GM13976 (cell line): Measurements from ENCODE around the gene DICER1.
"Not testable (repeated sequence)": the region's sequence is repeated elsewhere in the genome, so short reads cannot be mapped to it uniquely, and the experiment has no call there.

Source experiments
- DNase-seq: peaks from one replicate; pipeline ENCODE4 v3.0.0; 2012; ENCODE audit warnings: low spot score
- in situ Hi-C: fragments of 300-500 bp; cut with MboI; formaldehyde crosslinking; loops from one replicate; pipeline ENCODE4 v1.12.0; 2022; ENCODE audit warnings: low sequenced_read_pairs, mixed read lengths, inconsistent platforms; ENCODE audit not compliant: unreplicated experiment
- TF ChIP-seq, protein P1 (sequence below): IDR thresholded peaks from 2 replicates; pipeline ENCODE4 v1.5.1; 2012; ENCODE audit warnings: borderline replicate concordance, mild to moderate bottlenecking; ENCODE audit not compliant: insufficient read depth; ENCODE audit errors: extremely low read depth, missing control alignments, control extremely low read depth

Gene DICER1

DNA sequence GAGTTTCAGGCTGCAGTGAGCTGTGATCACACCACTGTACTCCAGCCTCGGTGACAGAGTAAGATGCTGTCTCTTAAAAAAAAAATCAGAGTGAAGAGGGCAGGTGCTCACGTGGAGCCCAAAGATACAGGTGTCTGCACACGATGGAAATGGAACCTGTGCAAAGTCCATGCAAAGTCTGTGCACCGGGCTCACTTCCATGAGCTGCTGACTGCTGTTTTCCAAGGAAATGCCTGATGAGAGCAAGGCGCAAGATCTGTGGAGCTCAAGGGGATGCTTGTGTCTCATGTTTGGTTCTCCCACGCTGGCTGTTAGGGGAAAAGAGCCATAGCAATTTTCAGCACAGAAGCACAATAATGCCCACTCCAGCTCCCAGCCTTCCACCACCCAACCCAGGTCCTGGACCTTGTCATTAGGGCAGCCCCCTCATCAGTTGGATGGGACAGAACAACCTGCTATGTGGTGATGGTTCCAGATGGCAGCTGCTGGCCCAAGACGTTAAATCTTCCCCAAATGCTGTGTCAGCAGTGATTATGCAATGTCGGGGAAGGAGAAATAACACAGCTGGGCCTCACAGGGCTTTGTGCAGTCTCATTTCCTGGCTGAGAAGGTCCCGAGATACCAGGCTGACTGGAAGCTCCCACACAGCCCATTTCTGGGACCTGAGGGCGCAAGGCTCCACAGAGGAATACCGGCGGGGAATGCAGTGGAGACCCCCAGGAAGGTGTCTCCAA lies 27.9 kb upstream of the DICER1 start:
- no peak for DNase-seq
- TF ChIP-seq, protein P1, sequence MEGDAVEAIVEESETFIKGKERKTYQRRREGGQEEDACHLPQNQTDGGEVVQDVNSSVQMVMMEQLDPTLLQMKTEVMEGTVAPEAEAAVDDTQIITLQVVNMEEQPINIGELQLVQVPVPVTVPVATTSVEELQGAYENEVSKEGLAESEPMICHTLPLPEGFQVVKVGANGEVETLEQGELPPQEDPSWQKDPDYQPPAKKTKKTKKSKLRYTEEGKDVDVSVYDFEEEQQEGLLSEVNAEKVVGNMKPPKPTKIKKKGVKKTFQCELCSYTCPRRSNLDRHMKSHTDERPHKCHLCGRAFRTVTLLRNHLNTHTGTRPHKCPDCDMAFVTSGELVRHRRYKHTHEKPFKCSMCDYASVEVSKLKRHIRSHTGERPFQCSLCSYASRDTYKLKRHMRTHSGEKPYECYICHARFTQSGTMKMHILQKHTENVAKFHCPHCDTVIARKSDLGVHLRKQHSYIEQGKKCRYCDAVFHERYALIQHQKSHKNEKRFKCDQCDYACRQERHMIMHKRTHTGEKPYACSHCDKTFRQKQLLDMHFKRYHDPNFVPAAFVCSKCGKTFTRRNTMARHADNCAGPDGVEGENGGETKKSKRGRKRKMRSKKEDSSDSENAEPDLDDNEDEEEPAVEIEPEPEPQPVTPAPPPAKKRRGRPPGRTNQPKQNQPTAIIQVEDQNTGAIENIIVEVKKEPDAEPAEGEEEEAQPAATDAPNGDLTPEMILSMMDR = no peak
- in situ Hi-C loops = loop anchor here (25.0 kb wide), 1 partner anchor 498 kb away; no protein-coding TSS in a partner anchor

DNA sequence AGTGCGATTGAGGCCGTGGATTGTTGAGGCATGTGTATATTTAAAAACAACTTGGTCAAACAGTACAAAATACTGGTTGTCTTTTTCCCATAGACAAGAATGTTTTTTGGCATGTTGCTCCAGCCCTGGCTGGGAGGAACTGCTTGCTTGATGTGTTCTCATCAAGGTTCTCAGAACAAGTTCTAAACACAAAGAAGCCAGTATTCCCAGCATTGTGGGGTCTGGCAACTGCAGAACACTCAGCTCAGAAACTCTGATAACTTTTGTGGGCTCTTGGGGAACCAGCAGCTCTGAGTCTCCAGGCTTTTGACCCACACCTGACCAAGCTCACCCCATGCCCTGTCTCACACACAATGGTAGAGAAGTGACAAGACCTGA lies 27.1 kb upstream of the DICER1 start:
- in situ Hi-C loops = loop anchor here (25.0 kb wide), 1 partner anchor 497 kb away; no protein-coding TSS in a partner anchor
- TF ChIP-seq, protein P1 = no peak
- no peak for DNase-seq

DNA sequence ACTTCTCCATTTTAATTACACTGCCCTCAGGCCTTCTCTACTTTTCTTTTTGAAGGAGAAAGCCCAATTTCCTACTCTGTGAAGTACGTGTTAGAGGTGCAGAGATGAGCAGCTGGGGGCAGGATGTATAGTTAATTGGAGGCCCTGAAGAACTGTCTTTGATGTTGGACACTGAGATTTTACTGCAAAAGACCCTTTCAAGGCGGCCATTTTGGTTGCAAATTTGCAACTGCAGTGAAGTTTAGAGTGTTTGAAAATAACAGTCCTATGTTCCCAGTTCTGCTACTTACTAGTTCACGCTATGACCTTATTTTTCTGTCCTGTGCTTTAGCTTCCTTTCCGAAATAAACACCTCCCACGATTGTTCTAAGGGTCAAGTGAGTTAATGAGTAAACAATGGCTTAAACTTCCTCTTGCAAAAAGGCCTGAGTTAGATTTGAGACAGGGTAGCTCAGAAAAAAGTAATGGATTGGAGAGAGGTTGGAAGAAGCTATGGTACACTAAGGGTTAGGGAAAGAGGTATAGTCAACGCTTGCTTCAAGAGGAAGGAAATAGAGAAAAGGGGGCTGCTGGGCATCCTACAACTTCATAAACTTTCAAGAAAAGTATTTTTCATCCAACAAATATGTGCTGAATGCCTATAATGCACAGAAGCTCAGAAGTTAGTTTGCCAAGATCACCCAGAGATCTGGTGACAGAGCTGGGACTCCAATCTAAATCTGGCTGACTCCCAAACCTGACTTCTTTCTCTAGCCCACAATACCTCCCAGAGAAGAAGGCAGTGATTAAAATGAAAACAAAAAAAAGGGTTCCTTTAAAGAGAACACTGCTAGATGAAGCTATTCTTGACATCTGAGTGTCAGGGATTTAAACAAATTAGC lies 26.4 kb upstream of the DICER1 start:
- in situ Hi-C loops = loop anchor here (25.0 kb wide), 1 partner anchor 496 kb away; no protein-coding TSS in a partner anchor
- TF ChIP-seq, protein P1 = no peak
- peak; percentile 24 for DNase-seq

DNA sequence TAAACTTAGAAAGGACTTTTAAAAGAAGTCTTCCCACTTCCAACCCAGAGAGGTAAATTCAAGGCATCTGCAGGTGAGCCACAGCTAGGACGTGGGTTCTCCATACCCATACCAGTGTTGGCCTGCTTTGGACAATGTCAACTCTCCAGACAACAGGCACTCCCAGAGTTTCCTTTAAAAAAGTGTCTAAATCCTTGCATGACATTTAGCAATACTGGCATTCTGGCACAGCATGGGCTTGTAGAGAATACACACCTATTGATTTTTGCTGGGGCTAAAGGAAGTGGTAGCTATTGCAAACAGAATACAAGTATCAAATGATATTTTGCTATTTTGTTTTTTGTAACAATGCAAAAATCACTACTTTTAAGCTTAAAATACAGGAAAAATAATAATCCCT lies 25.8 kb upstream of the DICER1 start:
- in situ Hi-C loops = loop anchor here (25.0 kb wide), 1 partner anchor 496 kb away; no protein-coding TSS in a partner anchor
- TF ChIP-seq, protein P1 = no peak

DNA sequence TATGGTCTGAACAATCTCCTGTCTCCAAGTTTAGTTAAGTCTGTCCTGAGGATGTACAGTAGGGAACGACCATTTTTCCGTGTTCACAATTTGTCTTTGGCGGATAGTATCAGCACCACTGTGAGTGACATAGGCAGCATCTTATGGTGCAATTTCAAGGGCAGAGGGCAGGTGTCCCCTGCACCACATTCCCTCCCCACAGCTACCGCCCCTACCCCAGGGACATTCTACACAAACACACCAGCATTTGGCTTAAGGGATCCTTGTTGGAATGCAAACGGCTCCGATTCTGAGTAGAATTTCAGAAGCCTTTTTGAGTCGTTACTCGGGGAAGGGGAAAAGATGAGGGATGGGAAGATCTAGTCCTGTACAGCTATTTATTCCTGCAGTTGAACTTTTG lies 25.1 kb upstream of the DICER1 start:
- TF ChIP-seq, protein P1 = no peak
- in situ Hi-C loops = loop anchor here (25.0 kb wide), 1 partner anchor 495 kb away; no protein-coding TSS in a partner anchor
- no peak for DNase-seq

More for the DNA sequence above, 25.8 kb upstream of the DICER1 start:
- no peak for DNase-seq

DNA sequence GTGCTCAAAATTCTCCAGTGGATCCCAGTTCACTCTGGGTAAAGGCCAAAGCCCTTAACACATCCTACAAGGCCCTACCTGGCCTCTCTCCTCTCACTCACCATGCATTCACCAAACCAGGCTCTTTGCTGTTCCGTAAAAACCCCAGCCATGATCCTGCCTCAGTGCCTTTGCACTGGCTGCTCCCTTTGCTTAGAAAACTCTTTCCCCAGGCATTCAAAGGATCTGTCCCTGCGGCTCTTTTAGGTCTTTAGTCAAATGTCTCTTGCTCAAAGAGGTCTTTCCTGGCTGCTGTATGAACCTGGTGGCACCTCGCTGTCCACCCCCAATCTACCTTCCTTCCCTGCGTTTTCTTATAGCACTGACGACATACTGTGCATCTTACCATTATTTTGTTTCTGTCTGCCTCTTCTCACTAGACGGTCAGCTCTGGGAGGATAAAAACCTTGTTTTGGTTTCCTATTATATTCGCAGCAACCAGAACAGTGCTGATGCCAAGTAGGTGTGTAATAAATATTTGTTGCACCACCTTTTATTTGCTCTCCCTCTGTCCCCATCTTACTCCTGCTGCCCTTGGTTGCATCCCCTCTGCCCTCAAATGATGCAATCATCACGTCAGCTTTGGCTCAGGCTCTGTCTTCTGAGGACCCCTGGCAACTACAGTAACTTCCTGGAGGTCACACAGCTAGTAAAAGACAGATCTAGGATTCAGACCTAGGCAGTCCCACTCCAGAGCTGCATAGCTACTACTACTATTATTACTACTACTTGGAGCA lies 23.8 kb upstream of the DICER1 start:
- no peak for DNase-seq
- in situ Hi-C loops = loop anchor here (25.0 kb wide), 1 partner anchor 494 kb away; no protein-coding TSS in a partner anchor
- TF ChIP-seq, protein P1 = no peak

DNA sequence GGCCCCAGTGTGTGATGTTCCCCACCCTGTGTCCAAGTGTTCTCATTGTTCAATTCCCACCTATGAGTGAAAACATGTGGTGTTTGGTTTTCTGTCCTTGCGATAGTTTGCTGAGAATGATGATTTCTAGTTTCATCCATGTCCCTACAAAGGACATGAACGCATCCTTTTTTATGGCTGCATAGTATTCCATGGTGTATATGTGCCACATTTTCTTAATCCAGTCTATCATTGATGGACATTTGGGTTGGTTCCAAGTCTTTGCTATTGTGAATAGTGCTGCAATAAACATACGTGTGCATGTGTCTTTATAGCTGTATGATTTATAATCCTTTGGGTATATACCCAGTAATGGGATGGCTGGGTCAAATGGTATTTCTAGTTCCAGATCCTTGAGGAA lies 18.3 kb upstream of the DICER1 start:
- in situ Hi-C loops = loop anchor here (25.0 kb wide), 1 partner anchor 488 kb away; no protein-coding TSS in a partner anchor
- DNase-seq = not testable (repeated sequence)
